Naive thymus-derived CD8-positive, alpha-beta T cell (primary cell): ENCODE results near the gene RNF135. TPM values are rescaled to one million over a fixed set of nuclear protein-coding genes. Genes with fewer than 3 reads are reported as not detected.
"Not testable (repeated sequence)": the region's sequence is repeated elsewhere in the genome, so short reads cannot be mapped to it uniquely, and the experiment has no call there.

Source experiments
- ATAC-seq, 2 donors: fragments of 150-1000 bp; cut with Tn5 transposase in 1 of 2; sonication (Bioruptor Pico), chemical (Tn5 transposase) in 1 of 2; 1 replicate in 1 of 2; 2 replicates in 1 of 2; pipeline ENCODE4 v1.10.0; 2021; ENCODE audit warnings: mild to moderate bottlenecking in 2 of 2, moderate library complexity in 2 of 2
- POLR2A ChIA-PET: fragments of 350-600 bp; sonication (Branson Sonifier 250); formaldehyde crosslinking; loops from one replicate; lab custom pipeline; 2021; ENCODE audit warnings: antibody characterized with exemption; lab: Charles Lee
- DNase-seq, 10 donors: peaks; one replicate each; pipeline versions ENCODE4 v3.0.0 to v3.0.0-alpha.2; 2020 to 2022
- H3K27ac Mint-ChIP-seq, 10 donors: one replicate each; pipeline ENCODE4 v1.8.0; 2020 to 2022; ENCODE audit warnings: mild to moderate bottlenecking in 10 of 10, mixed read lengths in 10 of 10, moderate library complexity in 4 of 10, inconsistent platforms in 1 of 10
- H3K27me3 Mint-ChIP-seq, 5 donors: one replicate each; pipeline ENCODE4 v1.8.0; 2021 to 2022; ENCODE audit warnings: mixed read lengths in 5 of 5
- H3K36me3 Mint-ChIP-seq, 3 donors: one replicate each; pipeline ENCODE4 v1.8.0; 2020 to 2022; ENCODE audit warnings: mixed read lengths in 3 of 3, mild to moderate bottlenecking in 2 of 3, inconsistent platforms in 1 of 3
- H3K4me1 Mint-ChIP-seq, 4 donors: one replicate each; pipeline ENCODE4 v1.8.0; 2021 to 2022; ENCODE audit warnings: mixed read lengths in 4 of 4
- H3K4me3 Mint-ChIP-seq, 10 donors: one replicate each; pipeline ENCODE4 v1.8.0; 2020 to 2022; ENCODE audit warnings: mild to moderate bottlenecking in 10 of 10, mixed read lengths in 10 of 10, moderate library complexity in 6 of 10, inconsistent platforms in 1 of 10
- H3K9me3 Mint-ChIP-seq, 9 donors: one replicate each; pipeline ENCODE4 v1.8.0; 2020 to 2022; ENCODE audit warnings: mixed read lengths in 9 of 9, mild to moderate bottlenecking in 3 of 9, inconsistent platforms in 1 of 9, moderate library complexity in 1 of 9
- polyA plus RNA-seq, 3 donors: library from polyadenylated mRNA; unstranded; fragments of 300-500 nt; fragmentation: Illumina TruSeq; gene quantifications; one replicate each; pipeline ENCODE4 v1.2.3, GENCODE V29; 2021
- total RNA-seq, 8 experiments: library from RNA in 2 of 8; stranded (reverse) in 2 of 8; gene quantifications; one replicate each; pipeline ENCODE4 v1.2.3 and lab custom pipeline; 2021 to 2026

Gene RNF135
- total and polyA plus RNA-seq, 5 experiments from 2014 or later: 2.9 to 5.4 (median 3.3) TPM

DNA sequence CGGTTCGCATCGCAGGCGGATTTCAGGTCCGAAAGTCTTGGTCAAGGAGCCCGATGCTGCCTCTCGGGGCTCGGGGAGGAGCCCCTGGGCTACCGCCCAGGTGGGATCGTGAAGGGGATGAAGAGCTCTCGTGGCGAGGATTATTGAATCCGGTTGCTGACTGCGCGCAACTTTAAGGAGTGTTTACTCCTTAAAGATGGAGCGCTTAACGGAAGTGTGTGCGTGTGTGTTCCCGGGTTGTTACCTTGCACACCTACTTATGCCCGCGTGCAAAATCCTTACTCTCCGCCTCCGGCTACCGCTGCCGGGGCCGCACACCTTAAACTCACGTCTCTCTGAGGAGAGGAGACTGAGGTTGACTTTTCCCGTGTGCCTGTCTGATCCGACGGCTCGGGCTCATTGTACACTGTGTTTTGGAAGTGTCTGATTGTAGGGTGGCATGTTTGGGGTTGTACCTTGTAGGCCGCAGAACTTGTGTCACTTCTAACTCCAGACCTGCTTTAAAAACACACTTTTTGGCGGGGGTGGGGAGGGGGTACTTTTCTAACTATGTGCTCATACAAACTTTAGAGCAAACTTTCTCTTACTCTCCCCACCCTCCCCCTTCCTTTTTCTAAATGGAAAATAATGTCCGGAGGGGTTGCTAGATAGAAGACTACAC, 38.3 kb downstream of the RNF135 start:
- peak overlapping the region; percentile 83 to 97 (median 88) for H3K4me3 Mint-ChIP-seq
- peak in 3 of 10 donors; percentile 13 to 22 (median 15) for DNase-seq
- H3K27me3 Mint-ChIP-seq: peaks cover 3 to 14% (median 7%) of the 10 kb centered on the region in 5 donors
- ATAC-seq: peak; percentile 34 to 44
- H3K27ac Mint-ChIP-seq: peak overlapping the region; percentile 23 to 89 (median 81)
- not testable (repeated sequence) for H3K36me3 Mint-ChIP-seq, H3K9me3 Mint-ChIP-seq
- peaks cover 8 to 27% (median 10%) of the 10 kb centered on the region in 4 donors for H3K4me1 Mint-ChIP-seq
- POLR2A ChIA-PET: interaction anchor here (0.5 to 1.5 kb wide), 3 partner anchors 38 to 1460 kb away, joined by 3 to 6 read pairs (median 4); partner anchors contain the start of genes RNF135 and UTP6

DNA sequence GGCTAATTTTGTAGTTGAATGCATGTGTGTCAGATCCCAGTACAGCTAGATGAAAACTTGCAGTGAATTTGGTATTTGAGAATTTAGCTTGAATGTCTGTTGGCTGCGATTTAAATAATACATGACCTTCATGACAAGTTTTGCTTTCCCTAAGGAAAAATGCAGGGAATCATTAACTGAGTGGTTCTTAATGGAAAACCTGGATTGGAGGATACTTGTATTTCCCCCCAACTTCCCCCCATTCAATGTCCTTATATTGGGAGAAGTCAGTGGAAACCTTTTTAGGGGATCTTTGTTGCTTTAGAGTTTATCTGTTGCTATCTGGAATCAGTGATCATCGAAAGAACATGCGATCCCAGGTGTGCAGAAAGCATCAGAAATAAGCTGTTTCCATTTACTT, 39.2 kb downstream of the RNF135 start:
- DNase-seq, ATAC-seq, H3K36me3 Mint-ChIP-seq, H3K9me3 Mint-ChIP-seq, POLR2A ChIA-PET: not testable (repeated sequence)
- H3K4me1 Mint-ChIP-seq: peaks cover 8 to 27% (median 10%) of the 10 kb centered on the region in 4 donors
- peaks cover 3 to 14% (median 7%) of the 10 kb centered on the region in 5 donors for H3K27me3 Mint-ChIP-seq
- peak overlapping the region in 1 of 10 donors; percentile 65 for H3K27ac Mint-ChIP-seq
- H3K4me3 Mint-ChIP-seq: peak overlapping the region; percentile 4 to 80 (median 63)

DNA sequence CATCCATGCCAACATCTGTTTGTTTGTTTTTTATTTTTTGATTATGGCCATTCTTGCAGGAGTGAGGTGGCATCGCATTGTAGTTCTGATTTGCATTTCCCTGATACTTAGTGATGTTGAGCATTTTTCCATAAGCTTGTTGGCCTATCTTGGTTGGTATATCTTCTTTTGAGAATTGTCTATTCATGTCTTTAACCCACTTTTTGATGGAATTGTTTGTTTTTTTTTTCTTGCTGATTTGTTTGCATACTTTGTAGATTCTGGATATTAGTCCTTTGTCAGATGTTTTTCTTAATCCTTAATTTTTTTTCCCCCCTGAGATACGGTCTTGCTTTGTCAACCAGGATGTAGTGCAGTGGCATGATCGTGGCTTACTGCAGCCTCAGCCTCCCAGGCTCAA, 43.0 kb downstream of the RNF135 start:
- peaks cover 0 to 11% (median 5%) of the 10 kb centered on the region in 4 donors for H3K4me1 Mint-ChIP-seq
- no peak for DNase-seq
- H3K27ac Mint-ChIP-seq: no peak overlapping the region
- no peaks in the 10 kb centered on the region for H3K9me3 Mint-ChIP-seq
- peaks cover 0 to 9% (median 4%) of the 10 kb centered on the region in 5 donors for H3K27me3 Mint-ChIP-seq
- H3K36me3 Mint-ChIP-seq: no peaks in the 10 kb centered on the region
- POLR2A ChIA-PET: no interaction called here
- no peak overlapping the region for H3K4me3 Mint-ChIP-seq
- ATAC-seq: no peak

DNA sequence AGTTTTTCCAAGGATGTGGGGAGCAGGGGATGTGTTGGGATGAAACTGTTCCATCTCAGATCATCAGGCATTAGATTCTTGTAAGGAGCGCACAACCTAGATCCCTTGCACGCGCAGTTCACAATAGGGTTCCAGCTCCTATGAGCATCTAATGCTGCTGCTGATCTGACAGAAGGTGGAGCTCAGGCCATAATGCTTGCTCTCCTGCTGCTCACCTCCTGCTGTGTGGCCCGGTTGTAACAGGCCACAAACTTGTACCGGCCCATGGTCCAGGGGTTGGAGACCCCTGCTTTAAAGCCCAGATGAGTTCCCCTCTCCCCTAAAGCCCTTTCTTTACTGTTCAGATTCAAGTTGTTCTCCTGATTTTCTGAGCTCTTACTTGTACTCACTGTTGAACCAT, 44.8 kb downstream of the RNF135 start:
- Mint-ChIP-seq H3K4me3 (no peak overlapping the region), H3K4me1 (peaks cover 0 to under 1% (median 0%) of the 10 kb centered on the region in 4 donors), H3K9me3 (no peaks in the 10 kb centered on the region), H3K27ac (no peak overlapping the region), H3K36me3 (peaks cover 0 to 2% (median 2%) of the 10 kb centered on the region in 3 donors), H3K27me3 (peaks cover 0 to 9% (median 4%) of the 10 kb centered on the region in 5 donors)
- POLR2A ChIA-PET: no interaction called here
- no peak for DNase-seq
- ATAC-seq: no peak

DNA sequence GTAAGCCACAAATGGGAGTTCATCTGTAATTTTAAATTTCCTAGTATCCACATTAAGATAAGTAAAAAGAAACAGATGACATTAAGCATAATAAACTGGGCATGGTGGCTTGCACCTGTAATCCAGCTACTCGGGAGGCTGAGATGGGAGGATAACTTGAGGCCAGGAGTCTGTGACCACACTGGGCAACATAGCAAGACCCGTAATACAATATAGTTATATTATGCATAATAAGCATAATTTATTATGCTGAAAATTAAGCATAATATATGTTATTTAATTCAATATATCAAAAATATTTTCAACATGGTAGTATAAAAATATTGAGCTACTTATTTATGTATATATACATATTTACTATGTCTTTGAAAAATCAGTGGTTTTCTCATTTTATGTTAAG, 48.2 kb downstream of the RNF135 start:
- POLR2A ChIA-PET: no interaction called here
- peaks cover 0 to 2% (median 2%) of the 10 kb centered on the region in 3 donors for H3K36me3 Mint-ChIP-seq
- ATAC-seq (no peak), DNase-seq (no peak)
- H3K27me3 Mint-ChIP-seq: peaks cover 0 to 2% (median 0%) of the 10 kb centered on the region in 5 donors
- H3K9me3 Mint-ChIP-seq: no peaks in the 10 kb centered on the region
- H3K27ac Mint-ChIP-seq: no peak overlapping the region
- H3K4me1 Mint-ChIP-seq: no peaks in the 10 kb centered on the region
- no peak overlapping the region for H3K4me3 Mint-ChIP-seq

DNA sequence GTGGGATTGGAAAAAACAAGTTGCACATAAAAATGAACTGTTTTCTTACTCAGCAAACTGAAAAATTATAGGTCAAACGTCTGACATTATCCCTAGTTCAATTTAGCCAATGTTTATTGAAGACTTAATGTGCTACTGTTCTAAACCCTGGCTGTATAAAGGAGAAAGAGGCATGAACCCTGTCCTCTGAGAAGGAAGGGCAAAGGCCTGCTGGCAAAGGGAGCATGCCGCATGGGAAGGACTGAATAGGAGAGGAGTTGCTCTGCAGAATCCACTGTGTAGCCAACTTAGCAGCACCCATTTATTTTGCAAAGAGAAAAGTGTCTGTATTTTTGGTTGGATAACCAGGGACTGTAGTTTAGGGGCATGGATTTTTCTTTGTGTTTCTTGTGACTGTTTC, 52.3 kb downstream of the RNF135 start:
- DNase-seq, H3K9me3 Mint-ChIP-seq, H3K36me3 Mint-ChIP-seq, H3K27me3 Mint-ChIP-seq, H3K4me1 Mint-ChIP-seq, POLR2A ChIA-PET, ATAC-seq, H3K27ac Mint-ChIP-seq, H3K4me3 Mint-ChIP-seq: not testable (repeated sequence)

DNA sequence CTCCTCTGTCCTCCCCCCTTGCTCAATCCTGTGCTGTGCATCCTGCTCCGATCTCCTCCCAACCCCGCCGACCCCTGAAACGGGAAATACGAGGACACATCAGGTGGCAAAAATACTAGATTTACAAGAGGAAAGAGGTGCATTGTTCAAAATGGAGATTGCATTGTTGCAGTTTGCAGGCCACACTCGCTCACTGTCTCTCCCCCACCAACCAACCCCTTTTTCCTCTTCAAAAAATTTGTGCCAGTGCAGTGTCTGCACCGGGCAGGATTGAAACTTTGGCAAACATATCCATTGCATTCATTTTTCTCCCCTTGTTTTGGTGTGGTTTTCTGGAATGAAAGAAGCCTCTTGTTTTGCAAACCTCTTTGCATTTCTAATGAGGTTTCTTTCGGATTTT, 61.0 kb downstream of the RNF135 start:
- no peak overlapping the region for H3K4me3 Mint-ChIP-seq
- POLR2A ChIA-PET: no interaction called here
- H3K4me1 Mint-ChIP-seq: no peaks in the 10 kb centered on the region
- ATAC-seq (no peak), DNase-seq (no peak)
- H3K9me3 Mint-ChIP-seq: no peaks in the 10 kb centered on the region
- peaks cover 4 to 25% (median 4%) of the 10 kb centered on the region in 3 donors for H3K36me3 Mint-ChIP-seq
- H3K27ac Mint-ChIP-seq: no peak overlapping the region
- H3K27me3 Mint-ChIP-seq: peaks cover 0 to 1% (median 0%) of the 10 kb centered on the region in 5 donors

DNA sequence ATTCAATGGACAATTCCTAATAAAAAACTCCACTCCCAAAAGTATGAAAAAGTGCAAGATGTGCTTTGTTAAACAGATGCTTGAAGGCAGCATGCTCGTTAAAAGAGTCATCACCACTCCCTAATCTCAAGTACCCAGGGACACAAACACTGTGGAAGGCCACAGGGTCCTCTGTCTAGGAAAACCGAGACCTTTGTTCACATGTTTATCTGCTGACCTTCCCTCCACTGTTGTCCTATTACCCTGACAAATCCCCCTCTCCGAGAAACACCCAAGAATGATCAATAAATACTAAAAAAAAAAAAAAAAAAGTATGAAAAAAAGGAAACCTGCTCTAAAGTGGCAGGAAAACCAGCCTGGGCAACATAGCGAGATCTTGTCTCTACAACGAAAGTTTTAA, 64.8 kb downstream of the RNF135 start:
- H3K27me3 Mint-ChIP-seq, H3K27ac Mint-ChIP-seq, POLR2A ChIA-PET, H3K4me1 Mint-ChIP-seq, ATAC-seq, DNase-seq, H3K9me3 Mint-ChIP-seq, H3K4me3 Mint-ChIP-seq: not testable (repeated sequence)
- H3K36me3 Mint-ChIP-seq: peaks cover 4 to 22% (median 4%) of the 10 kb centered on the region in 3 donors

DNA sequence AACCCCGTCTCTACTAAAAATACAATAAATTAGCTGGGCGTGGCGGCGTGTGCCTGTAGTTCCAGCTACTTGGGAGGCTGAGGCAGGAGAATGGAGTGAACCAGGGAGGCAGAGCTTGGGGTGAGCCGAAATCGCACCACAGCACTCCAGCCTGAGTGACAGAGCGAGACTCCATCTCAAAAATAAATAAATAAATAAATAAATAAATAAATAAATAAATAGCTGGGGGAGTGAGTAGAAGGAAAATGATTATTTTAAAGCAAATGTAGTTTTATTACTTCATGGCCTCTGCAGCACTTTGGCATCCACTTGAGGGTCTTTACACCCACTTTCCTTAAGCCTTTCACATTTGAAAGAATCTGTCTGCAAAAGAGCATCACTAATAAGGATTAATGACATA, 70.0 kb downstream of the RNF135 start:
- DNase-seq, H3K27ac Mint-ChIP-seq, H3K4me3 Mint-ChIP-seq, H3K9me3 Mint-ChIP-seq, H3K27me3 Mint-ChIP-seq, H3K36me3 Mint-ChIP-seq, ATAC-seq, H3K4me1 Mint-ChIP-seq, POLR2A ChIA-PET: not testable (repeated sequence)

DNA sequence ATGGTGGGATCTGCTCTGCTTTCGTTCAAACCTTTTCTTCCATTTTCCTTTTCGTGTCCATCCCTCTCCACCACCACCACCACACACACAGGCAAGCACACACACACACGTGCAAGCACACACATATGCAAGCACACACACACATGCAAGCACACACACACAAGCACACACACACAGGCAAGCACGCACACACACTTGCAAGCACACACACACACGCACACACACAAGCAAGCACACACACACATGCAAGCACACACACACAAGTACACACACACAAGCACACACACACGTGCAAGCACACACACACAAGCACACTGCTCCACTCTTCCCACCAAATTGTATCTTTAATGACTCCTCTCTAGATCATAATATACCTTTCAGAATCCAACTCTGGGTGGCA, 71.5 kb downstream of the RNF135 start:
- H3K4me1 Mint-ChIP-seq, H3K27me3 Mint-ChIP-seq, H3K27ac Mint-ChIP-seq, ATAC-seq, H3K36me3 Mint-ChIP-seq, H3K9me3 Mint-ChIP-seq, H3K4me3 Mint-ChIP-seq, POLR2A ChIA-PET, DNase-seq: not testable (repeated sequence)

DNA sequence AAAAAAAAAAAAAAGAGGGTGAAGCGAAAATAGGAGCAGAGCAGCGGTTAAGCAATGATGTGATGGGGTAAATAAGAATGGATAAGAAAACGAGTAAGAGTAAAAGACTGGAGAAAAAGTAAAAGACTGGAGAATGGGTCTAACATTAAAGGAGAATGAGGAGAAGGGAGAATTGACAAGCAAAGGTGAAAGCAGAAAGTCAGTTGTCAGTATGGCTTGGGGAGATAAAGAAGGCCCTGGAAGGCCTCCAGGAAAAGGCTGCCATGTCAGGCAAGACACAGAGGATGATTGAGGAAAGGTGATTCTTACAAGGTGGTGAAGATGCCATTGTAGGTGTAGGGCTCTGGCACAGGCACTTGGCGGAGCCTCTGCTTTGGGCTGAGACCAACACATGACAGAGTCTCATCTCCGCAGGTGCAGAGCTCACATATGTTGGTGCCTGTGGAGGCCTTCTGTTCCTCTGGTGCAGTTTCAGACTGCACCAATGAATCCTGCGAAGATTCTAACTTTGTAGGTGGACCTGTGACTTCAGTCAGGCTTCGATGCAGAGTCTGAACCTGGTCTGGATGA, 76.1 kb downstream of the RNF135 start:
- H3K27me3 Mint-ChIP-seq, H3K9me3 Mint-ChIP-seq, H3K4me1 Mint-ChIP-seq, ATAC-seq, DNase-seq, H3K36me3 Mint-ChIP-seq, POLR2A ChIA-PET, H3K4me3 Mint-ChIP-seq: not testable (repeated sequence)
- H3K27ac Mint-ChIP-seq: peak overlapping the region in 1 of 10 donors; percentile 81

DNA sequence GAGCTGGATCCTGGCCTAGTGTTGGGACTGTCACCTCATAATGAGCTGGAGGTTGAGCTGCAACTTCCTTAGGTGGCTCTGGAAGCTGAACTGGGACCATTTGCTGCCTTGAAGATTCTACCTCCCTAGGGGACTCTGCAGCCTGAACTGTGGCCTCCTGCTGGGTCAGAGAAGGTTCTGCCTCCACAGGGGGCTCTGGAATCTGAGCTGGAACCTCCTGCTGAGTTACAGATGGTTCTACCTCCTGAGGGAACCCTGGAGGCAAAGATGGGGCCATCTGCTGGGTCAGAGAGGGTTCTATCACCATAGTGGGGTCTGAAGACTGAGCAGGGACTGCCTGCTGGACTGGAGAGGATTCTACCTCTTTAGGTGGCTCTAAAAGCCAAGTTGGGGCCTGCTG, 77.3 kb downstream of the RNF135 start:
- DNase-seq: no peak
- ATAC-seq: no peak
- Mint-ChIP-seq H3K36me3 (peaks cover 0 to 3% (median 0%) of the 10 kb centered on the region in 3 donors), H3K9me3 (peaks cover 0 to 3% (median 0%) of the 10 kb centered on the region in 9 donors), H3K4me3 (no peak overlapping the region), H3K27ac (no peak overlapping the region), H3K27me3 (no peaks in the 10 kb centered on the region), H3K4me1 (peaks cover 6 to 21% (median 10%) of the 10 kb centered on the region in 4 donors)
- POLR2A ChIA-PET: no interaction called here

DNA sequence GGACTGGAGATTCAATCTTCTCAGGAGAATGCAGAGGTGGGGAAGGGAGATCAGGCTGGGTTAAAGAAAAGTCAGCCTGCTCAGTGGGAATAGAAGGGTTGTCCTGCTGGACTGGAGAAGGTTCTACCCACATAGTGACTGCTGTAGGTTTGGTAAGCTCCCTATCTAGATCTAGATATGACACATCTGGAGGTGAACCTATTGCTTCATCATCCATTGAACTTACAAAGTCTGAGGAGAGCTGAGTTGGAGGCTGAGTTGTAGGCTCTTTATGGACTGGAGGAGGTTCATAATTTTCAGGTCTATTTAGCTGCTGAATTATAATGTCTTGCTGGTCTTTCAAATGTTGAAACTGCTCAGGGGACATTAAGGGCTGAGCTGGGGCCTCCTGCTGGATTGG, 77.9 kb downstream of the RNF135 start:
- POLR2A ChIA-PET: no interaction called here
- no peak overlapping the region for H3K27ac Mint-ChIP-seq
- peaks cover 0 to 3% (median 0%) of the 10 kb centered on the region in 9 donors for H3K9me3 Mint-ChIP-seq
- H3K4me3 Mint-ChIP-seq: no peak overlapping the region
- no peak for ATAC-seq
- no peak for DNase-seq
- H3K27me3 Mint-ChIP-seq: no peaks in the 10 kb centered on the region
- H3K36me3 Mint-ChIP-seq: peaks cover 0 to 3% (median 0%) of the 10 kb centered on the region in 3 donors
- H3K4me1 Mint-ChIP-seq: peaks cover 6 to 21% (median 10%) of the 10 kb centered on the region in 4 donors
